Spleen (tissue), 11 donors: Measurements from ENCODE around the gene SSTR5. TPM values are rescaled to one million over a fixed set of nuclear protein-coding genes. Genes with fewer than 3 reads are reported as not detected.
"Not testable (repeated sequence)": the region's sequence is repeated elsewhere in the genome, so short reads cannot be mapped to it uniquely, and the experiment has no call there.

Experiments used
- DNase-seq: peaks from one replicate; pipeline ENCODE4 v3.0.0-alpha.2; 2020
- H3K27ac ChIP-seq, 8 donors: fragments of 200-600 bp; sonication (generic) in 7 of 8; 1 replicate in 4 of 8; 2 replicates in 4 of 8; pipeline versions ENCODE4 v1.5.0 to v1.8.0; 2016 to 2021; ENCODE audit warnings: inconsistent platforms in 4 of 8, mild to moderate bottlenecking in 4 of 8, moderate library complexity in 1 of 8
- H3K27me3 ChIP-seq, 7 donors: fragments of 200-600 bp; sonication (generic) in 6 of 7; replicated peaks in 1 of 7; 1 replicate in 4 of 7; 2 replicates in 3 of 7; pipeline versions ENCODE4 v1.5.0 to v1.8.0; 2016 to 2021; ENCODE audit warnings: inconsistent platforms in 3 of 7, mild to moderate bottlenecking in 1 of 7
- H3K36me3 ChIP-seq, 6 donors: fragments of 200-600 bp; sonication (generic) in 5 of 6; 1 replicate in 4 of 6; 2 replicates in 2 of 6; pipeline versions ENCODE4 v1.5.0 to v1.8.0; 2016 to 2021; ENCODE audit warnings: inconsistent platforms in 2 of 6
- H3K4me1 ChIP-seq, 6 donors: fragments of 200-600 bp; sonication (generic) in 5 of 6; 1 replicate in 3 of 6; 2 replicates in 3 of 6; pipeline versions ENCODE4 v1.5.0 to v1.8.0; 2016 to 2021; ENCODE audit warnings: inconsistent platforms in 3 of 6
- H3K4me3 ChIP-seq, 8 donors: fragments of 200-600 bp; sonication (generic) in 7 of 8; 1 replicate in 4 of 8; 2 replicates in 4 of 8; pipeline versions ENCODE4 v1.5.0 to v1.8.0; 2016 to 2021; ENCODE audit warnings: inconsistent platforms in 4 of 8, mild to moderate bottlenecking in 4 of 8, moderate library complexity in 2 of 8
- H3K9me3 ChIP-seq, 8 donors: fragments of 200-600 bp; sonication (generic) in 7 of 8; 1 replicate in 4 of 8; 2 replicates in 4 of 8; pipeline versions ENCODE4 v1.5.0 to v1.8.0; 2016 to 2021; ENCODE audit warnings: inconsistent platforms in 4 of 8
- POLR2A ChIP-seq, 3 donors: fragments of 450-650 bp; IDR thresholded peaks; one replicate each; pipeline ENCODE4 v1.5.1; 2017; ENCODE audit warnings: antibody characterized with exemption in 3 of 3, mild to moderate bottlenecking in 1 of 3
- POLR2AphosphoS5 ChIP-seq, 3 donors: sonication (generic); formaldehyde crosslinking; IDR thresholded peaks; one replicate each; pipeline ENCODE4 v1.5.1; 2017; ENCODE audit warnings: antibody characterized with exemption in 3 of 3
- WGBS, 5 donors: extraction: QIAGEN DNeasy Blood & Tissue Kit in 3 of 5; methylation state at CpG; one replicate each; pipeline versions ENCODE4 v1.1.5 to v1.1.7; 2013 to 2018; 5-methylcytosine and 5-hydroxymethylcytosine counted together
- intact Hi-C: fragments of 100-400 bp; cut with DNase I; formaldehyde crosslinking; loops from one replicate; pipeline ENCODE4 v1.15.0; 2023; ENCODE audit warnings: low total_unique reads
- polyA plus RNA-seq, 3 donors: library from polyadenylated mRNA; stranded (reverse); fragments of 200-250 nt; gene quantifications; one replicate each; pipeline ENCODE4 v1.2.1, GENCODE V29; 2013
- total RNA-seq, 7 donors: library from RNA; depleted of rRNA in 3 of 7; stranded (reverse); fragments of >200 nt in 3 of 7; fragmentation: NEBNext Ultra II Directional in 4 of 7; extraction: Animal tissue kit (Norgen Biotek cat#: 25700) in 4 of 7; gene quantifications; one replicate each; pipeline versions ENCODE4 v1.1.0 to v1.2.1, GENCODE V29; 2016 to 2021
- TF ChIP-seq, protein P1 (sequence below), 11 experiments: fragments of 200-600 bp in 7 of 11; fragments of 450-650 bp in 4 of 11; sonication (generic) in 4 of 11; IDR thresholded peaks in 8 of 11; conservative IDR thresholded peaks in 3 of 11; 1 replicate in 7 of 11; 2 replicates in 4 of 11; pipeline versions ENCODE4 v1.4.0 to v1.8.0; 2016 to 2021; ENCODE audit warnings: antibody characterized with exemption in 11 of 11, inconsistent platforms in 4 of 11, mild to moderate bottlenecking in 1 of 11
- donor health status: healthy with polysubstance abuse.
- donor health status: DM: no; HTN: no; CAD: no; lungs with moderate emphysema.
- donor health status: DM: no; HTN: no; CAD: no.
- donor health status: Bipolar disorder and iron deficiency.
- donor health status: healthy.
- donor health status: DM: no; HTN: no; CAD: no.
- donor health status: DM: yes; HTN: yes; CAD: no.

Gene SSTR5
- total and polyA plus RNA-seq, 10 donors, result not detected

DNA sequence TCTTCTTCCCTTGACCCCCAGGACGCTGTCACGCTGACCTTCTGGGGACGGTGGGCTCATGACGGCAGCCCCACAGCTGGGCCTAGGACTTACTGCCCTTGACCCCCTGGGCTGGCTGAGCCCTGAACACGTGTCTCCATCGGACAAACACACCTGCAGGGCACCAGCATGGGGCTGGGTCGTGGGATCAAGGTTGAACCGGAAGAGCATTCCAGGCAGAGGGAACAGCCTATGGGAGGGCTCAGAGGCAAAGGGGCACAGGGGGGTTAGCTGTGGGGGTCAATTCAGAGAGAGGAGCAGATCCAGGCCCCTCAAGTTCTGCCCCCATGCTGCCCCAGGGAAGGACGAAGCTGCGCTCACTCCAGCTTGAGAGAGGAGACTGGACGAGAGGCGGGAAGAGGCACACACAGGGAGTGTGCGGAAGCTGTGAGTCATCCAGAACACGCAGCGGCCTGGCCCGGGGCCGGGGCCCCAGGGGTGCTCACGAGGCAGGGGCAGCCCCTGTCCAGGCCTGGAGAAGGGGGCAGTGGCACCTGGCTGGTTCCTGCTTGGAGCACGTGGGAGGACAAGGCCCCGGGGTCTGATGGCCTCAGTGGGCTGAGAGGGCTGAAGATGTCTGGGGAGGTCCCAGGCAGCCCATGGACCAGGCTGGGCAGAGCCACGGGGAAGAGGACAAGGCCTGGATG lies 9.9 kb downstream of the SSTR5 start:
- no peaks in the 10 kb centered on the region for H3K4me1 ChIP-seq

DNA sequence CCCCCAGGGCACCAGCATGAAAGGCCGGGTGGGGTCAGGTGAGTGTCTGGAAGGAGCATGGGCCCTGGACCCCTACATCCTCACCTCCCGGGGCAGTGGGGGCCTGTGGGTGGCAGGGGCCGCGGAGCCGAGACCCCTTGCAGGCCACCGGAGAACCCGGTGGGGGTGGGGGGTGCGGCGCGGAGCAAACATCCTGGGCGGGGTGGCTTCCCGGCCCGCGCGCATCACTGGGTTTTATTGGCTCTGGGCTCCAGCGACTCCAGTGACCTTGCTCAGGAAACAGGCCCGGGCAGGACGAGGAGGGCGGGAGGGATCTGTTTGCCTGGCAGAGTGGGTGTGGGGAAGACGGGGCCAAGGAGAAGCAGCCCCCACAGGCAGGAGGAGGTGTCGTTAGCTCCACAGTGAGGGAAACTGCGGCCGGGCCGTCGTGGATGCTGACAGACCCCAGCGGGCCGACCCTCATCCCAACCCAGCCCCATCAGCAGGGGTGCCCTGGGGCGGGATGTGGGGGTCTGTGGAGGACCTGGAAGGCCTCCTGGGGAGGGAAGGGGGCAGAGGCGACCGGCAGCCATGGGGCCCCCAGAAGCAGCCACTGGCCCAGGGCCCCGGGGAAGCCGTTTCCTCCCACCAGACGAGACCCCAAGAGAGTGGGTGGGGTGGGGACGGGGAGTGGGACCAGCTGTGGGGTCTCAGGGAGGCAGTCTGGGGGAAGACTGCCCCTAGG lies 10.6 kb downstream of the SSTR5 start:
- 37 to 46% (median 44%) methylated on average over 22 to 34 of the region's 34 CpGs for WGBS, 5 donors
- intact Hi-C loops, result no loop called here
- no peak for DNase-seq
- Histone ChIP-seq H3K27ac (no peak overlapping the region), H3K4me3 (no peak overlapping the region), H3K36me3 (no peaks in the 10 kb centered on the region), H3K27me3 (peaks cover 0 to 100% (median 70%) of the 10 kb centered on the region in 7 donors), H3K9me3 (peaks cover 3 to 38% (median 26%) of the 10 kb centered on the region in 8 donors), H3K4me1 (peaks cover 0 to under 1% (median 0%) of the 10 kb centered on the region in 6 donors)
- TF ChIP-seq, protein P1, sequence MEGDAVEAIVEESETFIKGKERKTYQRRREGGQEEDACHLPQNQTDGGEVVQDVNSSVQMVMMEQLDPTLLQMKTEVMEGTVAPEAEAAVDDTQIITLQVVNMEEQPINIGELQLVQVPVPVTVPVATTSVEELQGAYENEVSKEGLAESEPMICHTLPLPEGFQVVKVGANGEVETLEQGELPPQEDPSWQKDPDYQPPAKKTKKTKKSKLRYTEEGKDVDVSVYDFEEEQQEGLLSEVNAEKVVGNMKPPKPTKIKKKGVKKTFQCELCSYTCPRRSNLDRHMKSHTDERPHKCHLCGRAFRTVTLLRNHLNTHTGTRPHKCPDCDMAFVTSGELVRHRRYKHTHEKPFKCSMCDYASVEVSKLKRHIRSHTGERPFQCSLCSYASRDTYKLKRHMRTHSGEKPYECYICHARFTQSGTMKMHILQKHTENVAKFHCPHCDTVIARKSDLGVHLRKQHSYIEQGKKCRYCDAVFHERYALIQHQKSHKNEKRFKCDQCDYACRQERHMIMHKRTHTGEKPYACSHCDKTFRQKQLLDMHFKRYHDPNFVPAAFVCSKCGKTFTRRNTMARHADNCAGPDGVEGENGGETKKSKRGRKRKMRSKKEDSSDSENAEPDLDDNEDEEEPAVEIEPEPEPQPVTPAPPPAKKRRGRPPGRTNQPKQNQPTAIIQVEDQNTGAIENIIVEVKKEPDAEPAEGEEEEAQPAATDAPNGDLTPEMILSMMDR (IDR thresholded peaks at IDR 0.05 in 8 of 11, conservative IDR thresholded peaks at IDR 0.05 in 3 of 11), result no peak
- no peak for TF ChIP-seq POLR2A (IDR thresholded peaks at IDR 0.05)

More for the DNA sequence above, 9.9 kb downstream of the SSTR5 start:
- H3K9me3 ChIP-seq, result peaks cover 3 to 38% (median 26%) of the 10 kb centered on the region in 8 donors
- no peaks in the 10 kb centered on the region for H3K36me3 ChIP-seq
- DNase-seq, result no peak
- no peak overlapping the region for H3K4me3 ChIP-seq
- TF ChIP-seq POLR2A (IDR thresholded peaks at IDR 0.05) (no peak), POLR2AphosphoS5 (IDR thresholded peaks at IDR 0.05) (no peak)
- TF ChIP-seq, protein P1 (IDR thresholded peaks at IDR 0.05 in 8 of 11, conservative IDR thresholded peaks at IDR 0.05 in 3 of 11), result no peak
- intact Hi-C loops, result no loop called here
- H3K27ac ChIP-seq, result no peak overlapping the region
- WGBS, 5 donors, result 53 to 67% (median 65%) methylated on average over 20 to 21 of the region's 21 CpGs
- peaks cover 0 to 100% (median 72%) of the 10 kb centered on the region in 7 donors for H3K27me3 ChIP-seq

DNA sequence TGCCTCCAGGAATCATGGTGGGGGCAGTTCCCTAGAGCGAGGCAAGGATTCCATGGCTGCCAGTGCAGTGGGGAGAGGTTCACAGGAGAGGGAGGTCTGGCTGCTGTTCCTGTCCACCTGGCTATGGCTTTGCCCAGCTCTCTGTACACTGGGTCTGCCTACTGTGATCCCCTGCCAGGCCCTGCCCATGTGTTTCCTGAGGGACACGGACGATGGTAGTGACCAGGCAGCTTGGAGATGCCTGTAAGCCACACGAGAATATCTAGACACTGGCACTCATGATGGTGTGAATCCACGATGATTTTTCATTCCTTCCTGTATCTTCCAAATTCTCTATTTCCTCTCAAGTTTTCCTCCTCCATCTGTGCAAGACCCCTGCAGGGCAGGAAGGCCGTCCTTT lies 12.4 kb downstream of the SSTR5 start:
- intact Hi-C loops, result no loop called here

DNA sequence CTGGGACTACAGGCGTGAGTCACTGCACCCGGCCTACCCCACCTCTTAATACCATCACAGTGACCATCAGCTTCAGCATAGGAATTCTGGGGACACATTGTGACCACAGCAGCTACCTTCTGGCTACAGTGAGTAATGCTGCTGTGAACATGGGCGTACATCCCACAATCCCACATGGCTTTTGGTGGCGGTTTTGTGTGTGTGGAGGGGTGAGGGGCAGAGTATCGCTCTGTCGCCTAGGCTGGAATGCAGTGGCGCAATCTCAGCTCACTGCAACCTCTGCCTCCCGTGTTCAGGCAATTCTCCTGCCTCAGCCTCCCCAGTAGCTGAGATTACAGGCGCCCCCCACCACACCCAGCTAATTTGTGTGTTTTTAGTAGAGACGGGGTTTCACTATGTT lies 13.9 kb downstream of the SSTR5 start:
- H3K27ac ChIP-seq, intact Hi-C loops, DNase-seq, H3K4me3 ChIP-seq, H3K36me3 ChIP-seq: not testable (repeated sequence)
- H3K9me3 ChIP-seq, result peaks cover 3 to 38% (median 26%) of the 10 kb centered on the region in 8 donors
- peaks cover 0 to 26% (median 11%) of the 10 kb centered on the region in 6 donors for H3K4me1 ChIP-seq
- 79 to 94% (median 89%) methylated on average over 9 to 10 of the region's 10 CpGs for WGBS, 5 donors
- peaks cover 0 to 100% (median 63%) of the 10 kb centered on the region in 7 donors for H3K27me3 ChIP-seq

More for the DNA sequence above, 12.4 kb downstream of the SSTR5 start:
- peaks cover 0 to 100% (median 70%) of the 10 kb centered on the region in 7 donors for H3K27me3 ChIP-seq
- no peak for DNase-seq
- no peaks in the 10 kb centered on the region for H3K36me3 ChIP-seq
- H3K9me3 ChIP-seq, result peaks cover 3 to 38% (median 26%) of the 10 kb centered on the region in 8 donors
- TF ChIP-seq, protein P1 (IDR thresholded peaks at IDR 0.05 in 8 of 11, conservative IDR thresholded peaks at IDR 0.05 in 3 of 11), result no peak
- TF ChIP-seq POLR2A (IDR thresholded peaks at IDR 0.05) (no peak), POLR2AphosphoS5 (IDR thresholded peaks at IDR 0.05) (no peak)
- no peak overlapping the region for H3K27ac ChIP-seq
- peaks cover 0 to 19% (median 9%) of the 10 kb centered on the region in 6 donors for H3K4me1 ChIP-seq
- 88 to 98% (median 90%) methylated on average over 6 of the region's 6 CpGs for WGBS, 5 donors
- no peak overlapping the region for H3K4me3 ChIP-seq
